Subcutaneous adipose tissue (tissue), 4 donors: ENCODE measurements around the gene CRACR2A. TPM values are rescaled to one million over a fixed set of nuclear protein-coding genes. Genes with fewer than 3 reads are reported as not detected.

Source experiments
- CTCF ChIP-seq: fragments of 450-650 bp; IDR thresholded peaks from one replicate; pipeline ENCODE4 v1.5.1; 2016; ENCODE audit warnings: low read depth, mild to moderate bottlenecking, control low read depth, antibody characterized with exemption, moderate library complexity
- total RNA-seq, 4 donors: library from RNA; depleted of rRNA; stranded (reverse); fragments of >200 nt; gene quantifications; one replicate each; pipeline ENCODE4 v1.1.0, GENCODE V29; 2016

The CRACR2A gene
- total RNA-seq, 4 donors from 2014 or later, result 3.8 to 6.8 (median 6.2) TPM

DNA sequence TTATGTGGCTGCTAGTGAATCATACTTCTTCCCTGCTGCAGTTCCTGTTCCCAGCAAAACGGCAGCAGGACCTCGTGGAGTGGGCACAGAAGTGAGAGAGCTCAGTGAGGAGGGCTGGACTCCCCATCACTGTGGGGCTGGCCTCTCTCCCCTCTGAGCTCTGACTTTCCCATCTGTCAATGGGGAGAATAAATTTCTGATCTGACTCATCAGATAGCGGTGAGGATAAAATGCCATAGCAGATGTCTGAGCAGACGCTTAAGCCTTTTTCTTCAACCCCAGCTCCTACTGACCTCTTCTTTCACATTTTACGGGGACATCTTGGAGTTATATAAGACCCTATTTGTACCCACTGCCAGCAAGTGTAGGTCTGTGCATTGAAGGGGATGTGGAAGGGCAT lies 116.6 kb downstream of the CRACR2A start:
- TF ChIP-seq CTCF, result no peak

DNA sequence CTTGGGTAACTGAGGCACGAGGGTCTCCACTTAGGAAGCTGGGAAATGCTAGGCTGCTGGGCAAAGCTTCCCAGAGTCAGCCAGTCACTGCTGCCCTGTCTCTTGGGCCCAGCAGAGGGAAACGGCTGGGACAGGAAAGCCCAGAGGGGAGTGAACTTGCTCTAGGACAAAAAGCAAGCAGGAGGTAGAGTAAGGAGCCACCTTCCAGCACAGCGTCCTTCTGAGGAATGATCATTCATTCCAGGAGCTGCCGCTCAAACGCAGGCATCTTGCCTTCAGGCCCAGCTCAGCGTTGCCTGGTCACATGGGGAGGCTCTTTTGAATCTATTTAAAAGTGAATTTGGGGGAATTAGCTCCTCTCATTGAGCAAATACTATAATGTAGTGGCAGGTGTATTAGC lies 118.6 kb downstream of the CRACR2A start:
- no peak for TF ChIP-seq CTCF

DNA sequence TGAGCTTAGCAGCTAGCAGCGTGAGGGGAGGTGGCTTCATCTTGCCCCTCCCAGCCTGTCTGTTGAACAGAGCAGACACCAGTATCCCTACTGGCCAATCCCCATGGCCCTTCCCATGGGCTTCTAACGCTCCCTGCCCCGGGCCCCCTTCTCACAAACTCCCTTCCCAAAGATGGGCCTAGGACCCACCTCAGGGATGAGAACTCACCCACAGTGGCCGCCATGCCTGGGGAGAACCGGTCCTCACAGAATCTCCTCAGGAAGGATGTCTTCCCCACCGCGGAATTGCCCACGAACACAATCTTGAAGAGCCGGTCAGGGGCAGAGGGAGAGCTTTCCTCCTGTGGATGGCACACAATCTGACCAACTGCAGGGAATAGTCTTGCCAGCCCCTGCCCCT lies 119.5 kb downstream of the CRACR2A start:
- TF ChIP-seq CTCF, result no peak

DNA sequence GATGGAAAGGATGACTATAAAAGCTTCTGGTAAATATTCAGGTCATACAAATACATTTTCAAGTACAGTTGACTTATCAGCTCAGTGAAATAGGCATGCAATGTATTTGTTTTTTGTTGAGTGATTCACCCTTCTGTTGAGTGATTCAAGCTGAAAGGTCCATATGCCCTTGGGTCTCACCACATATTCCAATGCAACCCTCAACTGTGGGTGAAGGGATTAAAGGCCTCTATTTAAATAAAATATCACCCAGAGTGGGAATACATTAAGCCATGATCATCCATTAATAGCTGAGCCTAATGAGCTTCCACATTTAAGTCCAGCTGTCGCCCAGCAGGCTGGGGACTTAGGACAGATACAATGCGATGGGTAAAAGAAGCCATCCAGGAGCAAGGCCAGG lies 120.2 kb downstream of the CRACR2A start:
- no peak for TF ChIP-seq CTCF

DNA sequence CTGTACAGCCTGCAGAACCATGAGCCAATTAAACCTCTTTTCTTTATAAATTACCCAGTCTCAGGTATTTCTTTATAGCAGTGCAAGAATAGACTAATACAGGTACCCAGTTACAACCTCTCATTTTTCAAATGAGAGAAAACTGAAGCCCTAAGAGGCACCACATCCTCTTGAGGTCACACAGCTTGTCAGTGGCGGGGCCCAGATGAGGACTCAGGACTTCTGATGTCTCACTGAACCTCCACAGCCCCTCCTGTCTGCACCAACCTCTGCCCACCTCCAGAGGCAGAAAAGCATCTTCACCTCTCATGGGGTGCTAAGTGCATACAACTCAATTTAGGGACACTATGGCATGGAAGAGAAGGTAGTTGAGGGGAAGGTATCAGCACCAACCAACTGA lies 120.7 kb downstream of the CRACR2A start:
- no peak for TF ChIP-seq CTCF

DNA sequence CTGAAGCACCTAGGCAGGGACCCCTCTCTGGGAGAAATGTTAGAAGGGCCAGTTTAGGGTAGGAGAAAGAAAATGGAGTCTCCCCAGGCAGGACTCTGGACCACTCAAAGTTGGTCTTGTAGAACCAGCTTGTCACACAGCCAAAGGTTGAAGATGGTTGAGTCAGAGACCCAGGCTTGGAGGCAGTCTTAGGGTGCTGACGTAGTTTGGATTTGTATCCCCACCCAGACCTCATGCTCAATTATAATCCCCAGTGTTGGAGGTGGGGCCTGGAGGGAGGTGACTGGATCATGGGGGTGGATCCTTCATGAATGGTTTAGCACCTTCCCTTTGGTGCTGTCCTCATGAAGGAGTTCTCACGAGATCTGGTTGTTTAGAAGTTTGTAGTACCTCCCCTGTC lies 121.2 kb downstream of the CRACR2A start:
- TF ChIP-seq CTCF, result no peak

DNA sequence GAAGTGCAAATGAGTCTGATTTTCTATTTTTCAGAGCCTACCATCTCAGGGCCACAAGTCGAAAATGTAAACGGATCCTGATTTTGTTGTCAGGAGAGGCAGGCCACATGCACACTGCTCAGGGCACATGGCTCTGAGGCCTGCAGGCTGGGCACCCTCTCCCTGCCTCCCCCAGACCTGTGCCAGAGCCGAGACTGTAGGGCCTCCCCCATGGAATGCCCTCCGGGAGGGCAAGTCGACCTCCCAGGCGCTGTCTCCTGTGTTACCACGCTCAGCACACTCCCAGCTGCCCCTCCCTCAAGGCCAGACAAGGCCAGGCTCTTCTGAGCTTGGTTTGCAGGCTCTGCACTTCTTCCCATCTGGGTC lies 121.7 kb downstream of the CRACR2A start:
- TF ChIP-seq CTCF, result no peak
